ENCODE results near the gene TTC4. TPM values are rescaled to one million over a fixed set of nuclear protein-coding genes. Genes with fewer than 3 reads are reported as not detected.

Gene TTC4
- total RNA-seq, 3 donors from 2014 or later (not counting 1 experiment from before 2014, with no cell fraction given), result 7.8 to 13.6 (median 10.0) TPM

- H3K27me3 Mint-ChIP-seq (ENCODE audit: low read depth in 2 of 2), result no peaks in the 10 kb centered on the region
- H3K4me1 Mint-ChIP-seq, result no peaks in the 10 kb centered on the region
- Histone ChIP-seq H3K4me1 (ENCODE audit: control insufficient read depth, insufficient read depth, low read length) (no peaks in the 10 kb centered on the region), H3K27ac (ENCODE audit: low read length) (no peak overlapping the region), H3K9me3 (ENCODE audit: control insufficient read depth, insufficient read depth, low read length) (no peaks in the 10 kb centered on the region), H3K27me3 (ENCODE audit: control insufficient read depth, insufficient read depth, low read length) (no peaks in the 10 kb centered on the region), H3K36me3 (ENCODE audit: control insufficient read depth, insufficient read depth, low read length) (no peaks in the 10 kb centered on the region), H3K4me3 (ENCODE audit: low read length) (no peak overlapping the region)
- no peak for TF ChIP-seq CTCF (IDR thresholded peaks at IDR 0.05)
- H3K36me3 Mint-ChIP-seq, result no peaks in the 10 kb centered on the region
- intact Hi-C loops (cut with micrococcal nuclease), result no loop called here
- no peak overlapping the region for H3K27ac Mint-ChIP-seq
- DNase-seq (no peak), ATAC-seq (no peak)
- H3K9me3 Mint-ChIP-seq, result no peaks in the 10 kb centered on the region
- H3K4me3 Mint-ChIP-seq, result no peak overlapping the region
- 91% methylated on average over 7 of the region's 7 CpGs for WGBS (ENCODE audit: insufficient coverage)
Observed at GRCh38 chr1:54679706-54680105, 36.0 kb upstream of the TTC4 start.

- no peak for TF ChIP-seq CTCF (IDR thresholded peaks at IDR 0.05)
- H3K36me3 ChIP-seq (ENCODE audit: control insufficient read depth, insufficient read depth, low read length), result no peaks in the 10 kb centered on the region
- no peaks in the 10 kb centered on the region for H3K4me1 Mint-ChIP-seq
- intact Hi-C loops (cut with micrococcal nuclease), result no loop called here
- H3K27ac ChIP-seq (ENCODE audit: low read length), result no peak overlapping the region
- no peaks in the 10 kb centered on the region for H3K9me3 Mint-ChIP-seq
- H3K4me3 Mint-ChIP-seq, result no peak overlapping the region
- no peak for DNase-seq
- H3K27me3 Mint-ChIP-seq (ENCODE audit: low read depth in 2 of 2), result no peaks in the 10 kb centered on the region
- ATAC-seq, result no peak
- H3K4me3 ChIP-seq (ENCODE audit: low read length), result no peak overlapping the region
- H3K9me3 ChIP-seq (ENCODE audit: control insufficient read depth, insufficient read depth, low read length), result no peaks in the 10 kb centered on the region
- H3K36me3 Mint-ChIP-seq, result no peaks in the 10 kb centered on the region
- whole genome bisulfite sequencing (ENCODE audit: insufficient coverage), result 82% methylated on average over 8 of the region's 8 CpGs
- no peaks in the 10 kb centered on the region for H3K4me1 ChIP-seq (ENCODE audit: control insufficient read depth, insufficient read depth, low read length)
- H3K27me3 ChIP-seq (ENCODE audit: control insufficient read depth, insufficient read depth, low read length), result no peaks in the 10 kb centered on the region
- peak overlapping the region in 1 of 2 donors; percentile 36 for H3K27ac Mint-ChIP-seq
Observed at GRCh38 chr1:54680387-54680786, 35.3 kb upstream of the TTC4 start.

DNA sequence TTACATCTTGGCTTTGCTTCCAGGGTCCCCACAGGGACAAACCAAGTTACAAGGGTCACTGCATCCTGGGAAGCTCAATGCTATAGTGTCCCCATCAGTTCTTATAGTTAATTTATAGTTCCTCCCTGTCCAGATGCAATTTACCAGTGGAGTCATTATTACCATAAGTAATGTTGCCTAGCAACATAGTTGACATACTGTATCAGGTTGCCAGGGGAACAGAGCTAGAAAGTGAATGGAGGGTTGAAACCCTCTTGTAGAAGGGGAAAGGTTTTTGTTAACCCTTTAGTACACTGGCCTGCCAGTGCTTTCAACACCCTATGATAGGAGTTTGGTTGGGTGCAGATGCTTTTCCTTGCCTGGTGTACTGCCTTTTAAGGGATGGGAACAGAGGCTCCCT lies 34.3 kb upstream of the TTC4 start:
- no peaks in the 10 kb centered on the region for H3K27me3 Mint-ChIP-seq (ENCODE audit: low read depth in 2 of 2)
- TF ChIP-seq CTCF (IDR thresholded peaks at IDR 0.05), result no peak
- Histone ChIP-seq H3K27me3 (ENCODE audit: control insufficient read depth, insufficient read depth, low read length) (no peaks in the 10 kb centered on the region), H3K4me3 (ENCODE audit: low read length) (no peak overlapping the region), H3K36me3 (ENCODE audit: control insufficient read depth, insufficient read depth, low read length) (no peaks in the 10 kb centered on the region), H3K9me3 (ENCODE audit: control insufficient read depth, insufficient read depth, low read length) (no peaks in the 10 kb centered on the region), H3K27ac (ENCODE audit: low read length) (no peak overlapping the region), H3K4me1 (ENCODE audit: control insufficient read depth, insufficient read depth, low read length) (no peaks in the 10 kb centered on the region)
- ATAC-seq (peak in 1 of 3 donors; percentile 49), DNase-seq (no peak)
- H3K27ac Mint-ChIP-seq, result no peak overlapping the region
- no peaks in the 10 kb centered on the region for H3K4me1 Mint-ChIP-seq
- intact Hi-C loops (cut with micrococcal nuclease), result no loop called here
- no peaks in the 10 kb centered on the region for H3K36me3 Mint-ChIP-seq
- H3K9me3 Mint-ChIP-seq, result no peaks in the 10 kb centered on the region
- no peak overlapping the region for H3K4me3 Mint-ChIP-seq

DNA sequence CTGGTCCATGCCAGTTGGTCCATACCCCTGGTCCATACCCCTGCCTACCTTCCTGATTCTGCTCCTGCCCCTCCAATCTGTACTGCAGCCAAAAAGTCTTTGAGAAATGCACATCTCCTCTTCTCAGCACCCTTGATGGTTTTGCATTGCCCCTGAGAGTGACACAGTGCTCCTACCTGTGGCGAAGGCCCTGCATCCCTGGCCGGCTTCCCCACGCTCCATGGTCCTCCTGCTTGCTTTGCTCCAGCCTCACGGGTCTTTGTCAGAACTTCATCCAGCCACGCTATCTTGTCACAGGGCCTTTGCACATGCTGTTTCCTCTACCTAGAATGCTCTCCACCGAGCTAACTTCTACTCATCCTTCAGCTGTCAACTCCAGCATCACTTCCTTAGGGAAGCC lies 32.2 kb upstream of the TTC4 start:
- no peaks in the 10 kb centered on the region for H3K27me3 ChIP-seq (ENCODE audit: control insufficient read depth, insufficient read depth, low read length)
- Mint-ChIP-seq H3K4me3 (no peak overlapping the region), H3K27ac (no peak overlapping the region), H3K27me3 (ENCODE audit: low read depth in 2 of 2) (no peaks in the 10 kb centered on the region), H3K9me3 (no peaks in the 10 kb centered on the region), H3K4me1 (no peaks in the 10 kb centered on the region), H3K36me3 (no peaks in the 10 kb centered on the region)
- WGBS (ENCODE audit: insufficient coverage), result 90% methylated on average over 6 of the region's 6 CpGs
- no peak for TF ChIP-seq CTCF (IDR thresholded peaks at IDR 0.05)
- no peak for ATAC-seq
- H3K27ac ChIP-seq (ENCODE audit: low read length), result no peak overlapping the region
- intact Hi-C loops (cut with micrococcal nuclease), result no loop called here
- H3K4me3 ChIP-seq (ENCODE audit: low read length), result no peak overlapping the region
- H3K4me1 ChIP-seq (ENCODE audit: control insufficient read depth, insufficient read depth, low read length), result no peaks in the 10 kb centered on the region
- H3K9me3 ChIP-seq (ENCODE audit: control insufficient read depth, insufficient read depth, low read length), result no peaks in the 10 kb centered on the region
- no peak for DNase-seq
- H3K36me3 ChIP-seq (ENCODE audit: control insufficient read depth, insufficient read depth, low read length), result no peaks in the 10 kb centered on the region

All from natural killer cell (primary cell).